GM04503 (cell line): ENCODE data around the gene RNU2-63P.
"Not testable (repeated sequence)": the region's sequence is repeated elsewhere in the genome, so short reads cannot be mapped to it uniquely, and the experiment has no call there.

Experiments
- DNase-seq: peaks from one replicate; pipeline ENCODE4 v3.0.0-alpha.2; 2012; ENCODE audit warnings: low read depth

Gene RNU2-63P

GRCh38 chr2:88028931-88029330 is 12.6 kb upstream of the RNU2-63P start:
- no peak for DNase-seq

- no peak for DNase-seq
Measured at GRCh38 chr2:88027697-88028389, 11.5 kb upstream of the RNU2-63P start.

- no peak for DNase-seq
Measured at GRCh38 chr2:88024509-88024908, 8.2 kb upstream of the RNU2-63P start.

- no peak for DNase-seq
Measured at GRCh38 chr2:88022669-88022921, 6.2 kb upstream of the RNU2-63P start.

- no peak for DNase-seq
Measured at GRCh38 chr2:88019985-88020384, 3.6 kb upstream of the RNU2-63P start.

- no peak for DNase-seq
Measured at GRCh38 chr2:88018909-88019308, 2.6 kb upstream of the RNU2-63P start.

GRCh38 chr2:88018077-88018805 is 1.9 kb upstream of the RNU2-63P start:
- DNase-seq: not testable (repeated sequence)

GRCh38 chr2:88017780-88018038 is 1.4 kb upstream of the RNU2-63P start:
- DNase-seq: not testable (repeated sequence)

- DNase-seq: no peak
Measured at GRCh38 chr2:88016960-88017779, 823 bp upstream of the RNU2-63P start.

- DNase-seq: no peak
Measured at GRCh38 chr2:88011011-88011410, 5.3 kb downstream of the RNU2-63P start.

GRCh38 chr2:88010136-88010535 is 6.2 kb downstream of the RNU2-63P start:
- no peak for DNase-seq

GRCh38 chr2:88006912-88007439 is 9.4 kb downstream of the RNU2-63P start:
- DNase-seq: no peak

- DNase-seq: no peak
Measured at GRCh38 chr2:88005776-88006175, 10.6 kb downstream of the RNU2-63P start.

GRCh38 chr2:88003074-88003755 is 13.1 kb downstream of the RNU2-63P start:
- no peak for DNase-seq

- DNase-seq: no peak
Measured at GRCh38 chr2:88002359-88002707, 14.0 kb downstream of the RNU2-63P start.

GRCh38 chr2:88000474-88000873 is 15.9 kb downstream of the RNU2-63P start:
- DNase-seq: not testable (repeated sequence)

- no peak for DNase-seq
Measured at GRCh38 chr2:87996570-87996969, 19.8 kb downstream of the RNU2-63P start.

- no peak for DNase-seq
Measured at GRCh38 chr2:87995756-87996155, 20.6 kb downstream of the RNU2-63P start.

- not testable (repeated sequence) for DNase-seq
Measured at GRCh38 chr2:87994304-87994850, 22.0 kb downstream of the RNU2-63P start.

GRCh38 chr2:87992569-87992968 is 23.8 kb downstream of the RNU2-63P start:
- DNase-seq: not testable (repeated sequence)

- DNase-seq: not testable (repeated sequence)
Measured at GRCh38 chr2:87987473-87987872, 28.9 kb downstream of the RNU2-63P start.

- not testable (repeated sequence) for DNase-seq
Measured at GRCh38 chr2:87985902-87986301, 30.4 kb downstream of the RNU2-63P start.
